HuH-7 (cell line): ENCODE results near the gene SPARCL1.
"Not testable (repeated sequence)": the region's sequence is repeated elsewhere in the genome, so short reads cannot be mapped to it uniquely, and the experiment has no call there.

Source experiments
- DNase-seq: peaks from one replicate; pipeline ENCODE4 v3.0.0; 2011; ENCODE audit warnings: low spot score

The SPARCL1 gene

DNA sequence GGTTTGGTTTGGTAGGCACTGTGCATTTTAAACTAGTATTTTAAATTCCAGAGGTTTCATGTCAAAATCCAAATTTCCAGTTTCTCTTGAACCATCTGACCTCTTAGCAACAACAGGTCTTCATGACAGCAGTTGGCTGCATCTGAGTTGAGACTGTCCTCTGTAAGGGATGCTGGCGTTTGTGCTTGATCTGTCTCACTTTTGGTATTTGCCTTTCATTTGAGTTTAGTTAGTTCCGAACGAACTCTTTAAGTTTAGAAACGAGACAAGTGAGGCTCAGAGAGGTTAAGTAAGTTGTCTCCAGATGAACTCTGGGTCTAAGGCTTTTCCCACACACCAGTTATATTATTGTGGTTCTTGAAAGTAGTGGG lies 29.1 kb downstream of the SPARCL1 start:
- no peak for DNase-seq

DNA sequence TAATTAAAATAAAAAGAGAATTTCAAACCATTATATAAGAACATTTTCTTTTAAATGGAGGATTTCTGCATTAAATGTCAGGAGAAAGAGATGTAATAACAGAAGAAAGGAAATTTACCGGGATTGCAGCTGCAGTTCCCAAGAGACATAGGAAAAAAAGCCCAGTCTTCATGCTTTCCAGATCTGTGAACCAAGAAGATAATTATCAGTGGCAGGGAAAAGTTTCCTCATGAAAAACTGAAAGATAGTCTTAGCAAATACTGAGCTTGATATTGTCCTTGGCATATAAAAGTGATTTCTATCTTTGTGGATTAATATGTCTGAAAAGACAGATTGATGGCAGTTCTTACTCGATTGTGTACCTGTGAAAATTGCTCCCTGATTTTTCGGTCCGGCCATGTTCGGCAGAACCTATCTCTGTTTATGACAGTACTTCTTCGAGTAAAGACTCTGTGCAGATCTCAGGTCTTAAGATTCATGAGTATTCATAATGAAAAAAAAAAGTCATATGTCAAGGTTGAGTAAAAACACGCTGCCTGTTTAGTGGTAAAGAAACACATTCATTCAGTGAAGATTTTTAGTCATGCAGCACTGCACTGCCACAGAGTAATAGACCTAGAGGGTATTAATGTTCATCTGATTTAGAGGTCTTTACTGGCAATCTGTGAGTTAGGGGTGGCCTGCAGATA lies 29.6 kb downstream of the SPARCL1 start:
- no peak for DNase-seq

DNA sequence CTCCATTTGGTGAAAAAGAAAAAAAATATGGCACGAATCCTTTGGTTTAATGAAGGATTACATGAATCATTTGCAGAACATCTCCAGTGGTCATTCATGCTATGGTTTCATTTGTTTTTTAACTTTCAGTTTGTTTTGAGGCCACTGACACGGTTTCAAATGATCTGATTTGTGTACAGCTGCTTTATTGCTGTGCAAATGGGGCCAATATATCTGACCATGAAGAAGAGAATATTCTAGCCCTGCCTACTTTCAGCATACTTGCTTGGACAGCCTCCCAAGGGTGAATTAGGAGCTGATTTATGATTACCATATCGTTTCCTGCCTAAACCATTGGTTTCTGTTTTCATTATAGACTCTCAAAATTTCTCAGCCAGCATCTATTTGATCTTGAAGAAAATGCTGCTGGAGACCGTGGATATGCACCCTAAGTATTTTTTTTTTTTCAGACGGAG lies 30.7 kb downstream of the SPARCL1 start:
- no peak for DNase-seq

DNA sequence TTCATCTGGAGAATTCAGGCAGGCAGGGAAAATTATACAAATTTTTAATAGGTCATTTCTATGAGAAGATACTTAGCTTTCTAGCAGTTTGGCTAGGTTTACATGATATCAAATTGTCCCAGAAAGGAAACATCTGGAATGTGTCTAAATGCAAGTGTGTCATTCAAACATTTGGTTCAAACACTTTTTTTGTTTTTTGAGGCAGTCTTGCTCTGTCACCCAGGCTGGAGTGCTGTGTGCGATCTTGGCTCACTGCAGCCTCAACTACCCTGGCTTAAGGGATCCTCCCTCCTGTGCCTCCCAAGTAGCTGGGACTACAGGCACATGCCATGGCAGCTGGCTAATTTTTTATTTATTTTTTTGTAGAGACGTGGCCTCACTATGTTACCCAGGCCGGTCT lies 31.6 kb downstream of the SPARCL1 start:
- DNase-seq: no peak

DNA sequence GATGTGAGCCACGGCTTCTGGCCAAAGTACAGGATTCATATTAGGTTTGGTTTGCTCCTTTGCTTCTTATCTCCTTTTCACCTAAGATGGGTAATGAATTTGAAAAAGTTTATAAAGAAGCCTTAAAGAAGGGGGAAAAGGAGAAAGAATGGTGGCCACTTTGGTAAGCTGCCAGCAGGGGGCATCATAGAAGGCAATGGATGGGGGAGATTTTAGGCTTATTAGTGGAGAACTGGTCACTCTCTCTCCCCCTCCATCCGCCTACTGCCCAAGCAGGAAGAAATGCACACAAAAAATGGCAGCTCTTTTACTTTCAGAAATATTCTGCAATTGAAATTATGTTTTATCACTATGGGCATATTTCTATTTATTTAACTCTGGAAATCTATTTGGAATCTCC lies 32.0 kb downstream of the SPARCL1 start:
- peak; percentile 8 for DNase-seq

DNA sequence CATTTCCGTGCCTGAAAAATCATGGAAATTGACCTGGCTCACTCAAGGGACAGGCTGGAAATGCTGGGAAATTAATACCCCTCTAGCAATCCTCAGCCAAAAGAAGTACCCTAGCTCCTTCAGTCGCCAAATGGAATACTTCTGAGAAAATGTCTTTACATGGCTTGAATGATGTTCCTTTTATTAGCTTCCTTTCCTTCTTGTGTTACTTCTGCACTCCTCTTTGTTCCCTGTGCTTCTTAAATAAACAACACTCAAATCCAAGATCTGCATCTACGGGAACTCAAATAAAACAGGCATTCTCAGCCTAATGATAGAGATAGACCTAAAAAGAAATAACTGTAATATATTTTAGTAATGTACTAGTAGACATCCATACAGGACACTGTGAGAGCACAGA lies 36.1 kb downstream of the SPARCL1 start:
- no peak for DNase-seq

DNA sequence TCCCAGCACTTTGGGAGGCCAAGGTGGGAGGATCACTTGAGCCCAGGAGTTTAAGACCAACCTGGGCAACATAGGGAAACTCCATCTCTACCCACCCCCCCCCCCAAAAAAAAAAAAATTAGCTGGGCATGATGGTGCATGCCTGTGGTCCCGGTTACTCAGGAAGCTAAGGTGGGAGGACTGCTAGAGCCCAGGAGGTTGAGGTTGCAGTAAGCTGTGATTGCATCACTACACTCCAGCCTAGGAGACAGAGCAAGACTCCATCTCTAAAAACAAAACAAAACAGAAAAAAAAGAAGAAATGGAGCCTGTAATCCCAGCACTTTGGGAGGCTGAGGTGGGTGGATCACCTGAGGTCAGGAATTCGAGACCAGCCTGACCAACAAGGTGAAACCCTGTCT lies 37.3 kb downstream of the SPARCL1 start:
- DNase-seq: not testable (repeated sequence)

DNA sequence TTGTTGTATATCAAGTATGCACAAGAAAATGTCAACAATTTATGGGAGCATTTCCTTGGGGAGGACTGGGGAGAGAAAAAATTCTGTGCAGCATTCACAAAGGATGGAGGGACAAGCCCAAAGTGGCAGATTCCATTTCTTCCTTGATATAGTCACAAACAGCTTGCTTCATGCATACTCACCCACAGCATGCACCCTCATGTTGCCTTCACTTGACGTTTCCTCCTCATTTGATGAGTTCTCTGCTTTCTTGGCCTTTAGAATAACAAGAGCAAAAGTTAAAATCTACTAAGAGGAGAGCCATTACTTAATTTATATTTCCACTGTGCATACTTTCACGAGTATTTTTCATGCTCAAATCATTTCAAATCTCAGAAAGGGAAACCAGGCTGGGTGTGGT lies 37.7 kb downstream of the SPARCL1 start:
- no peak for DNase-seq

DNA sequence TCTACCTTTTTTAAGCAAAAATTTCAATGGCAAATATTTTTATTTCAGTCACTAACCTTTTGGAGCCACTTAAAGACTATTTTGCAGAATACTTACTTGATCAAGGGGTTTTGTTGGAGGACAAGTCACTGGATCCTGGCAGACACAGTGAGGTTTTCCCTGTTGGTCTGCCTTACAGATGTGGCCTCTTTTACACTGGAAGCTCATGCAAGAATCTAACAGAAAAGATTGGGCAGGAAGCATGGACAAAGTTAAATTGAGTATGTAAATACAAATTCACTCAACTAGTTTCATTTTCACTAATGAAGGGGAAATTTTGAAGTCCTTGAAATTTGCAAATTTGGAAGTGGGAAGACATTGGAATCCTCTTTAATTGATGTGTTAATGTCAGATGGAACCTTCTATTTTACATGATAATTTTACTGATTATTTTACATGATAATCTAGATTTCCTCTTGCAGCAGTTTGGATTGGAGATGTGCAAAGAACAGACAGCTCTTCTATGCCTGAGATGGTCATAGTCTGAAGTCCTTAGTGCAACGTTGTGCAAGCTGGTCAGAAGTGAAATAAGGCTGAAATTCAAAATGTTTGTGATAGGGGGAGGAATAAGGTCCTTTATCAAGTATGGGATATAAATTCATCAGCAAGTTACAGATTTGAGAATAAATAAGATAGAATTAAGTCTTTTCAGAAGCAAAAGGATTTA lies 38.4 kb downstream of the SPARCL1 start:
- DNase-seq: no peak

DNA sequence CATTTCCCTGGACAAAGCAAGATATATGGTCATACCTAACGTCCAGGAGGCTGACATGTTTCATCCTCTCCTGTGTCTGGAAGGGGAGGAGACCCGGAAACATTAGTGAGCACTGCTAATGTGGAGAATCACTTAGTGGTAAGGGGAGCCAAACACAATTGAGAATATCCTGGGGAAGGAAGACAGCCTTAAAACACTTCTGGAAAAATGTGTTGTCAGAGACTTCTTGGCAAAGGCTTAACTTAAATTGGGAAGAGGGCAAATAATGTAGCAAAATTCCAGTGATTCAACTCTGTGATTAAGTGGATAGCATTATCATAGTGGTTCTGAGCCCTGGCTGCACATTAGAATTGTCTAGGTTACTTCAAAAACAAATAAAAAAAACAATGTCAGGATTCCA lies 39.5 kb downstream of the SPARCL1 start:
- DNase-seq: no peak

DNA sequence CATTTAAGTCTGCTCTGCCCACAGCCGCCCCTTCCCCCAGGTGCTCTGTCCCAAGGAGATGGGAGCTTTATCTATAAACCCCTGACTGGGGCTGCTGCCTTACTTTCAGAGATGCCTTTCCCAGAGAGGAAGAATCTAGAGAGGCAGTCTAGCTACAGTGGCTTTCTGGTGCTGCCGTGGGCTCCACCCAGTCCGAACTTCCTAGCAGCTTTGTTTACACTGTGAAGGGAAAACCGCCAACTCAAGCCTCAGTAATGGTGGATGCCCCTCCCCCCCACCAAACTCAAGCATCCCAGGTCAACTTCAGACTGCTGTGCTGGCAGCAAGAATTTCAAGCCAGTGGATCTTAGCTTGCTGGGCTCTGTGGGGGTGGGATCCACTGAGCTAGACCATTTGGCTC lies 40.5 kb downstream of the SPARCL1 start:
- DNase-seq: not testable (repeated sequence)

DNA sequence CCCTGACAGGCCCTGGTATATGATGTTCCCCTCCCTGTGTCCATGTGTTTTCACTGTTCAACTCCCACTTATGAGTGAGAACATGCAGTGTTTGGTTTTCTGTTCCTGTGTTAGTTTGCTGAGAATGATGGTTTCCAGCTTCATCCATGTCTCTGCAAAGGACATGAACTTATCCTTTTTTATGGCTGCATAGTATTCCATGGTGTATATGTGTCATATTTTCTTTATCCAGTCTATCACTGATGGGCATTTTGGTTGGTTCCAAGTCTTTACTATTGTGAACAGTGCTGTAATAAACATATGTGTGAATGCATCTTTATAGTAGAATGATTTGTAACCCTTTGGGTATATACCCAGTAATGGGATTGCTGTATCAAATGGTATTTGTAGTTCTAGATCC lies 45.9 kb downstream of the SPARCL1 start:
- DNase-seq: not testable (repeated sequence)

DNA sequence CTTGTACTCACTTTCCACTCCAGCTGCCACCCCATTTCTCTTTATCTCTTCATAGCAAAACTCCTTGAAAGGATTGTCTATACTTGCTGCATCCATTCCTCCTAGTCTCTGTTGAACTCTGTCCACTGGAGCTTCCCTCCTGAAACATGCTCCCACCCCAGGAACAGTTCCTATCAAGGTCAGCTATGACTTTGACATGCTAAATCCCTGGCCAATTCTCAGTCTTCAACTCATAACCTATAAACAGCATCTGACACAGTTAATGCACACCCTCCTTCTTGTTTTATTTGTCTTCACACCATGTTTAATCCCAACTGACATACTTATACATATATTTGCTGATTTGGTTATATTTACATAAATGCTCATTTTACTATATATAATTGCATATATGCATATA lies 47.8 kb downstream of the SPARCL1 start:
- DNase-seq: no peak

DNA sequence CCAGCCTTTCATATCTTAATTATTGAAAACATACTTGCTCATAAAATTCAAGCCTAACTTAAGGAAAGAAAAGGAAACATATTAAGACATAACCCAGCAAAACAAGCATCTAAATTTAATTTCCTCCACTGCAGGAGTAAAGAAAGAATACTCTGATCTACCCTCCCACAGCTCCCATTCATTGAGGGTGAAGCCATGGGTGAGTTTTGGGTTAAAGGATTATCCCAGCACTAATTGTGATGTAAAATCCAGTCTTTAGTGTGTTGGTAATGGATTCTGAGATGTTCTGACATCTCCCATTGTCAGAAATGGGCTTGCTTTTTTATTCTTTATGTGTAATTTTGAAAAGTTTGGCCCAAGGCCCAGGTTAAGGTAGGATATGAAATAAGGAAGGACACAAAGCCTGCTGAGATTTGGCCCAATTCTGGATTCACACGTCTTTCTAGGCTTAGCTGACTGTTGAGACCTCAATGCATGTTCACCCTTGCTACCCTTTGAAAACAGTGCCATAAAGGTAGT lies 50.4 kb downstream of the SPARCL1 start:
- no peak for DNase-seq

DNA sequence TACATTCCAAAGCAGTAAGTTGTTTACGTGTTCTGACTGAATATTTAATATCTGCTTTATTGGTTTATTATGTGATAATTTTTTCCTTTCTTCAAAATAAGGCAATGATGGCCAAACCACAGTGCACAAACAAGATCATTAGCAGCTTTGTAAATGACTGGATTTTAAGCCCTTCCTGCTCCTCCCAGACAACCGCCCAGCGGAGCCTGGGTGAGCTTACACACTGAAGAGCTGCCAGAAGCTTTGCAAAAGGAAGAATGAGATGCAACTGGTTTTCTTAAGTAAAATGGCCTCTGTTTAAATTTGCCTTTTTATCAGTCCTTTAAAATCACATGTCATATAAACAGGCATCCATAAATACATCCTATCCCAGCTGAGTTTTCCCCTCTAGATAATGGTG lies 52.2 kb downstream of the SPARCL1 start:
- DNase-seq: no peak

DNA sequence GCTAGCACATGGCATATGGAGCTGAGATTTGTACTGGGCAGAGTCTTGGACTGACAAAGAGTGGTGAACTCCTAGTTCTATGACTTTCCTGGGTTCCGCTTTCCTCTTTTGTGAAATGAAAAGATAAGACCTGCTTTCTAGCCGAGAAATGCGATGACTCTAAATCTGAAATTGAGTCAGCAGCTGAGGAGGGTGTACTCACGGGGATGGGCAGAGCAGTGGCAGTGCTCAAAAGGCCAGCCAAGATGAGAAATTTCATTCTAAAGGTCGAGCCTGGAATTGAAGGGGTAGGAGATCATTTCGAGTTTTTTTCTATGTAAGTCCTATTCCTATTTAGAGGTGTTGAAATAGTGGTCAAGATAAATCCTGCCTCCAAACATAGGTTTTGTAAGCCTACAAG lies 59.8 kb downstream of the SPARCL1 start:
- no peak for DNase-seq

DNA sequence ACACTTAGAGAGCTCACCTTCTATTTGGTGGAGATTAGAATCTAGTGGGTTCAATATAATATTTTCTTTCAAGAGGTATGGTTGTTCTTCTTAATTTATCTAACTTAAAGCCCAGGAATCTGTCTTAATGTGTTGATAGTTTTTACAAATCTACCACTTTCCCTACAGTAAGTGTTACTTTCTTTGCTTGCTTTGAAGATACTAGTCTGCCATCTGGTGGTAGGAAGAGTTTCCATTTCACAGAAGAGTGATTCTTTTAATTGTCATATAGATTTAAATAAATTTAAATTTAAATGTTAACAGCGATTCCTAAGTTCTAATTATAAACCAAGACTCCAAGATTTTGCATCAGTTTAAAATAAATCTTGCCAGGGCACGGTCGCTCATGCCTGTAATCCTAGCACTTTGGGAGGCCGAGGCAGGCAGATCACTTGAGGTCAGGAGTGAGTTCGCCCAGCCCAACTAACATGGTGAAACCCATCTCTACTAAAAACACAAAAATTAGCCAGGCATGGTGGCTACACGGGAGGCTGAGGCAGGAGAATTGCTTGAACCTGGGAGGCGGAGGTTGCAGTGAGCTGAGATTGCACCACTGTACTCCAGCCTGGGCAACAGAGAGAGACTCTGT lies 63.3 kb downstream of the SPARCL1 start:
- DNase-seq: peak; percentile 17

DNA sequence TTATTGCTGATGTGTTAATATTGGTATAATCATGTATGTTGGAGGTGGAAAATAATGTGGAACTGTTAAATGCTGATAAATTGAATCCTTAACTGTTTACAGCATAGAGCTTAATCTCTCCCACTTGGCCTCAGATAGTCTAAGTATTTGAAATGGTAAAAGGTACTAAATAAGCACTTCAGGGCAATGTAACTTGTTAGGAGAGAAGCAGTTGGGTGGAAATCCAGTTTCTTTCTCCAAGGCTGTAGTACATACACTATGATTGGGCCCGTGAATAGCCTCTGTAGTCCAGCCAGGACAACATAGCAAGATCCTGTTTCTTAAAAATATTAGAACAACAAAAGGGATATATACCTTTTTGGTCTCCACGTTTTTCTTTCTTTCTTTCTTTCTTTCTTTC lies 67.1 kb downstream of the SPARCL1 start:
- DNase-seq: no peak

DNA sequence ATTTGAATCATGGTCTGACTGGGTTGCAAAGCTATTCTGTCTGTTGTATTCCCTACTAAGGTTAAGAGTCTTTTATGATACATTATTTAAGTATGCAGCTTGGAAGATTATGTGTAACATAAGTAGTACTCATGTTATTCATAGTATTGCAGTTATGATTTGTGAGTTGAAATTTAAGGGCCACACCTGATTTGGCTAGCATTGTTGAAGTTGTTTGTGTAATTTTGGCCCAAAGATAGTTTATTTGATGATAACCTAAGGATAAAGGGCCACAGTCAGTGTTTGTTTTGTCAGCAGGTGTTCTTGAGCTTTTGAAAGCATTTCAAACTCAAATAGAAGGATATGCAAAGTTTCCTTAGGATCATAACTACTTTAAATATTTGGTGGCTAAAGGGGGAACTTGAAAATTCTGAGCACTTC lies 67.9 kb downstream of the SPARCL1 start:
- DNase-seq: no peak

DNA sequence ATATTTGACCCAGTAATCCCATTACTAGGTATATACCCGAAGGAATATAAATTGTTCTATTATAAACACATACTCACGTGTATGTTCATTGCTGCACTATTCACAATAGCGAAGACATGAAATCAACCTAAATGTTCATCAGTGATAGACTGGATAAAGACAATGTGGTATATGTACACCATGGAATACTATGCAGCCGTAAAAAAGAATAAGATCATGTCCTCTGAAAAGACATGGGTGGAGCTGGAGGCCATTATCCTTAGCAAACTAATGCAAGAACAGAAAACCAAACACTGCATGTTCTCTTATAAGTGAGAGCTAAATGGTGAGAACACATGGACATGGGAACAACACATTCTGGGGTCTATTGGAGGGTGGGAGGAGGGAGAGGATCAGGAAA lies 70.3 kb downstream of the SPARCL1 start:
- DNase-seq: no peak

DNA sequence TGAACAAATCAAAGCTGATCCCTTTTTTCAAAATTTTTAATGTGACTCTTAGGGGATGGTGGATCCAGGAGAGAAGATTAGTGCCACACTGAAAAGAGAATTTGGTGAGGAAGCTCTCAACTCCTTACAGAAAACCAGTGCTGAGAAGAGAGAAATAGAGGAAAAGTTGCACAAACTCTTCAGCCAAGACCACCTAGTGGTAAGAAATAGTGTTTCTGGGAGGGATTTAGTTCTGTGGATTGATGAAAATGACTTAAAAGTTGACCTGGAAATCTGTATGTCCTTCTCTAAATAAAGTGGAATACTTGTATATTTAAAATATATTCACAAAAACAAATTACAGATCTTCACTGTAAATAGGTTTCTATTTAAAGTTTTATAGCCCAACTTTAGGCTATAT lies 77.6 kb downstream of the SPARCL1 start:
- DNase-seq: no peak

DNA sequence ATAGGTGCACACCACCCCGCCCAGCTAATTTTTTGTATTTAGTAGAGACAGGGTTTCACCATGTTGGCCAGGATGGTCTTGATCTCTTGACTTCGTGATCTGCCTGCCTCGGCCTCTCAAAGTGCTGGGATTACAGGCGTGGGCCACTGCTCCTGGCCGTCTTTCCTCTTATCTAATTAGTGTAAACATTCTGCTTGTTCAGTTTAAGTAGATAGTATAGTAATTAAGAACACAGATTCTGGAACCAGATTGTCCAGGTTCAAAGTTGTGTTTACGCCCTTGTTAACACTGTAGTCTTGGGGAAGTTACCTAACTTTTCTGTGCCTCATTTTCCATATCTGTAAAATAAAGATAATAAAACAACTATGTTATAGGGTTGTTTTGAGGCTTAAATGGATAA lies 82.8 kb downstream of the SPARCL1 start:
- DNase-seq: not testable (repeated sequence)

DNA sequence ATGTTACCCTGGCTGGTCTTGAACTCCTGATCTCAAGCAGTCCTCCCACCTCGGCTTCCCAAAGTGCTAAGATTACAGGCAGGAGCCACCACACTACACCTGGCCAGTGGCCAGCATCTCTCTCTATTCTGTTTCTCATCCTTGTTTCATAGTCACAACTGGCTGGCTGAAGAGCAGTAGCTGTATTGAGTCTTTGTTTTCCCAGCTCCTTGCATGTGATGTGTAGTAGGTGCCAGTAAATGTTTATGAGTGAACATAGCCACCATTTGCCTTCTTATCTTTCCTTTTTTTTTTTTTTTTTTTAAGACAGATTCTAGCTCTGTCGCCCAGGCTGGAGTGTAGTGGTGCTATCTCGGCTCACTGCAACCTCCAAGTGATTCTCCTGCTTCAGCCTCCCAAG lies 83.2 kb downstream of the SPARCL1 start:
- no peak for DNase-seq
